Mucosa of gallbladder (tissue), 1 donor: Measurements from ENCODE around the gene LMBR1. TPM values are rescaled to one million over a fixed set of nuclear protein-coding genes. Genes with fewer than 3 reads are reported as not detected.
A peak's percentile ranks its signal among the peaks of the same experiment; 100 is the strongest.
"Not testable (repeated sequence)": the region's sequence is repeated elsewhere in the genome, so short reads cannot be mapped to it uniquely, and the experiment has no call there.

ENCODE experiments used
- DNase-seq: peaks from one replicate; pipeline ENCODE4 v3.0.0-alpha.2; 2020; ENCODE audit warnings: low spot score
- total RNA-seq: library from RNA; stranded (reverse); gene quantifications from one replicate; pipeline ENCODE4 v1.2.1, GENCODE V29; 2021
- donor health status: DM: no; HTN: no; CAD: no.

The LMBR1 gene, protein sequence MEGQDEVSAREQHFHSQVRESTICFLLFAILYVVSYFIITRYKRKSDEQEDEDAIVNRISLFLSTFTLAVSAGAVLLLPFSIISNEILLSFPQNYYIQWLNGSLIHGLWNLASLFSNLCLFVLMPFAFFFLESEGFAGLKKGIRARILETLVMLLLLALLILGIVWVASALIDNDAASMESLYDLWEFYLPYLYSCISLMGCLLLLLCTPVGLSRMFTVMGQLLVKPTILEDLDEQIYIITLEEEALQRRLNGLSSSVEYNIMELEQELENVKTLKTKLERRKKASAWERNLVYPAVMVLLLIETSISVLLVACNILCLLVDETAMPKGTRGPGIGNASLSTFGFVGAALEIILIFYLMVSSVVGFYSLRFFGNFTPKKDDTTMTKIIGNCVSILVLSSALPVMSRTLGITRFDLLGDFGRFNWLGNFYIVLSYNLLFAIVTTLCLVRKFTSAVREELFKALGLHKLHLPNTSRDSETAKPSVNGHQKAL
- 51.4 TPM for total RNA-seq

DNA sequence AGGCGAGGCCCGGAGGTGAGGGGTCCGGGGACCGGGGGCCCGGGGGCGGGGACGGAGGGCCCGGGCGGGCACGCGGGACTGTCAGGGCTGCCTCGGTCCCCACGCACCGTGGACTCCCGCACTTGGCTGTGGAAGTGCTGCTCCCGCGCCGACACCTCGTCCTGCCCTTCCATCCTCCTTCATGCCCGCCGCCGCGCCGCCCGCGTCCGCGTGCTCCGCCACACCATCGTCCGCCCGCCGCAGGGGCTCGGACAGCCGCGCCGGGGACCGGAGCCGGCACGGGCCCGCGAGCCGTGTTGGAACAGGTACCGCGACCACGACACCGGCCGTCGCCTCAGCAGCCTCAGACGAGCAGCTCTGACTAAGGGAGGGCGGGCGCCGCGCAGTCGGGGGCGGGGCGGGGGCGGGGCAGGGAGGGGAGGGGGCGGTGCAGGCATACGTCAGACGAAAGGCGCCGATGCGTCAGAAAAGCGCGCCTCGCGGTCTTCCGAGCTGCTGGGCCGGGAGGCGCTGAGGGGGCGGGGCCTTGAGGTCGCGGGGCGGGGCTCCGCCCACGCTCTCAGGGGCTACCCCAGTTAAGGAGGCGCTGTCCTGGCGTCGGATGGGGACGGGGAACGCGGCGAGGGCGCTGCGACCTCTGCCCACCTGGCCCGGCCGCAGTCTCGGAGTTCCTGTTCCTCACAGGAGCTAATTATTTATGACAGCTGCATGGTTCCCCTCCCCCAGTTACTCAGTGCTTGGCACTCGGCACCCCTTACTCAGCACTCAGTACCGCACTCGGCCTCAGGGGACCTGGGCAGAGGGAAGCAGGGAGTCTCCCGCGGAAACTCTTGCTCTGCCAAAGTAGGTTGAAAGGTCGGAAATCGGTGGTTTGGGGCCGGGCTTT, at the start of gene LMBR1:
Gene LMBR1, minus strand, starts transcription at position 363 of the 886 bp plus-strand sequence. Its CDS starts 190 bp downstream, at position 173.
- DNase-seq, result peak; percentile 96

DNA sequence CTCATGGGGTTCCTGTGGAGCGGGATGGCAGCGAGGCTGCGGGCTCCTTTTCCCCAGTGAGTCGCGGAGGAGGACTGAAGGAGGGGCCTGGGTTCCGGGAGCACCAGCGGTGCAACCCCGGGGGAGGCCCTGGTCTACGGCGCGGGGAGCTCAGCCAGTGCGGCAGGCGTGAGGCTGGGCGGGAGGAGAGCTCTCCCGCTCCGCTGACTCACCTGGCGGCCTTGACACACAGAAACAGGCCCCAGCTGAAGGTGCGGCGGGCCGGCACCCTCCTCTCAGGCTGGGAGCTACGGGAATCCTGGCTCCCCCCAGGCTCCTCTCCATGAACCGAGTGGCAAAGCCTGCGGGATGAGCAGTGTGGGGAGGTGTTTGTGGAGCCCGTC, 49.7 kb upstream of the LMBR1 start:
- DNase-seq, result no peak

DNA sequence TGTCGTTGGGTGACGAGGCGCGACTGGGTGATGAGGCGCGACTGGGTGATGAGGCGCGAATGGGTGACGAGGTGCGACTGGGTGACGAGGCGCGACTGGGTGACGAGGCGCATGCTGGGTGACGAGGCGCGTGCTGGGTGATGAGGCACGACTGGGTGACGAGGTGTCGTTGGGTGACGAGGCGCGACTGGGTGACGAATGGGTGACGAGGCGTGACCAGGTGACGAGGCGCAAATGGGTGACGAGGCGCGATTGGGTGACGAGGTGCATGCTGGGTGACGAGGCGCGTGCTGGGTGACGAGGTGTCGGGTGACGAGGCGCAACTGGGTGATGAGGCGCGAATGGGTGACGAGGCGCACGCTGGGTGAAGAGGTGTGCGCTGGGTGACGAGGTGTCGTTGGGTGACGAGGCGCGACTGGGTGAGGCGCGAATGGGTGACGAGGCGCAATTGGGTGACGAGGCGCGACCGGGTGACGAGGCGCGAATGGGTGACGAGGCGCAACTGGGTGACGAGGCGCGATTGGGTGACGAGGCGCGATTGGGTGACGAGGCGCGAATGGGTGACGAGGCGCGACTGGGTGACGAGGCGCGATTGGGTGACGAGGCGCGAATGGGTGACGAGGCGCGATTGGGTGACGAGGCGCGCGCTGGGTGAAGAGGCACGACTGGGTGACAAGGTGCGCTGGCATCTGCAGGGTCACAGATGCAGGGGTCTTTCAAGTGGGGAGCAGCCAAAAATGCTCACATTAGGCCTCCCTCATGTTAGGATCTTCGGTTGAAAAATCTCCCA, 48.6 kb upstream of the LMBR1 start:
- no peak for DNase-seq

DNA sequence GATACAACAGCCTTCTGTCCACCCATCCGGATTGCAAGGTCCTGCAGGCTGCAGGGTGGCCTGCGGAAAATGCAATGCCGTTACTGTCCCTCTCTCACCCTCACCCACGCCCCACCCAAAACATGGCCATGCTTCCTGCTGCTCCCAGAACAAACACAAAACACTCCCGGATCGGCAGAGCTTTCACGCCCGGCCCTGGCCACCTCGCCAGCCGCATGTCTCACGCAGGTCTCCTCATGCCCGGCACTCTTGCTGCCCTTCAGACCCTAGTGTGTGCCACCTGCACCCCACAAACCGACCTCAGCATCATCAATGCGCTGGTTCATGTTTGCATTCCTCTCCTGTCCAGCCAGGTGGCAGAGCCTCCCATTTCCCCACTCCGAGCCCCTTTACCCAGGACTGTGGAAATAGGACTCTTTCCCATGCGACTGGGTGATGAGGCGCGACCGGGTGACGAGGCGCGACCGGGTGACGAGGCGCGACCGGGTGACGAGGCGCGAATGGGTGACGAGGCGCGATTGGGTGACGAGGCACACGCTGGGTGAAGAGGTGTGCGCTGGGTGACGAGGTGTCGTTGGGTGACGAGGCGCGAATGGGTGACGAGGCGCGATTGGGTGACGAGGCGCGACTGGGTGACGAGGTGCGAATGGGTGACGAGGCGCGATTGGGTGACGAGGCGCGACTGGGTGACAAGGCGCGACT, 47.6 kb upstream of the LMBR1 start:
- DNase-seq, result no peak

DNA sequence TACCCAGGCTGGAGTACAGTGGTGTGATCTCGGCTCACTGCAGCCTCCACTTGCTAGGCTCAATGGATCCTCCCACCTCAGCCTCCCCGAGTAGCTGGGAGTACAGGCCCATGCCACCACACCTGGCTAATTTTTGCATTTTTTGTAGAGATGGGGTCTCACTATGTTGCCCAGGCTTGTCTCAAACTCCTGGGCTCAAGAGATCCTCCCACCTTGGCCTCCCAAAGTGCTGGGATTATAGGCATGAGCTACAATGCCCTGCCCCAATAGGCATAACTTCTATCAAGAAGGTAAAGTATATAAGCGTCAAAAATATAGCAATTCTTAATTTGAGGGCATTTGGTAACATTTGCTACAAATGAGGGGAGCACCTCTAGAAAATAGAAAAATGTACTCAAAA, 43.8 kb upstream of the LMBR1 start:
- DNase-seq, result not testable (repeated sequence)

DNA sequence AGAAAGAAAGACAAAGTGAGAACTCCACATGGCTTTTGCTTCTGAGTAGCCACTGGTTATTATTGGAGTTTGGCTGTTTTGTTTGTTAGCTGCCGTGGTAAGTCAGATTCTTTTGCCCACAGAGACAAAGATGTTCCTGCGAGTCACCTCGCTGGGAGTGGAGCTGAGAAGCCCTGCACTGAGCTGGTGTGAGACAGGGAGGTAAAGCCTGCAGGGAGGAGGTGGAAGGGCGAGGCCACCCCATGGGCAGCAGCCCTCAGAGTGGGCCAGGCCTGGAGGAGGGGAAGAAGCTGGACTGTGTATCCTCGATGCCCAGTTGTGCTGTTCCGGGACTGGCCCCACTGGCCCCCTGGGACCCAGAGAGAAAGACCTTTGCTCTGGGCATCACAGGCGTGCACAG, 42.3 kb upstream of the LMBR1 start:
- no peak for DNase-seq

DNA sequence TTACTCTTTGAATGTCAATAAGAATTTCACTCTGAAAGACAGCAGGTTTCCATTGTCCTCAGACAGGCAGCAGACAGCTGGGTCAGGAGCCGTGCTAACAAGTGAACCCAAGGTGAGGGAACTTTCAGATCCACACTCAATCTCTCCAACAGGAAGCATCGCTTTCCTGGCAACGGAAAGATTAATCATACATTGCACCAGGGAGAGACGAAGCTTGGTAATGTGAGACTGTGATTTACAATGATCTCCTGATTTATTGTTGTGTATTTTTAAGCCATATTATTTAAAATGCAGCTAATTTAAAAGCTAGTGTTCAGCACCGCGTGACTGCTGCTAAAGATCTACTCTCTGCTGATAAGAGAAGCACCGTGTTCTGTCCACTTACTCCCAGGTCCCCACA, 39.0 kb upstream of the LMBR1 start:
- DNase-seq, result peak; percentile 49

DNA sequence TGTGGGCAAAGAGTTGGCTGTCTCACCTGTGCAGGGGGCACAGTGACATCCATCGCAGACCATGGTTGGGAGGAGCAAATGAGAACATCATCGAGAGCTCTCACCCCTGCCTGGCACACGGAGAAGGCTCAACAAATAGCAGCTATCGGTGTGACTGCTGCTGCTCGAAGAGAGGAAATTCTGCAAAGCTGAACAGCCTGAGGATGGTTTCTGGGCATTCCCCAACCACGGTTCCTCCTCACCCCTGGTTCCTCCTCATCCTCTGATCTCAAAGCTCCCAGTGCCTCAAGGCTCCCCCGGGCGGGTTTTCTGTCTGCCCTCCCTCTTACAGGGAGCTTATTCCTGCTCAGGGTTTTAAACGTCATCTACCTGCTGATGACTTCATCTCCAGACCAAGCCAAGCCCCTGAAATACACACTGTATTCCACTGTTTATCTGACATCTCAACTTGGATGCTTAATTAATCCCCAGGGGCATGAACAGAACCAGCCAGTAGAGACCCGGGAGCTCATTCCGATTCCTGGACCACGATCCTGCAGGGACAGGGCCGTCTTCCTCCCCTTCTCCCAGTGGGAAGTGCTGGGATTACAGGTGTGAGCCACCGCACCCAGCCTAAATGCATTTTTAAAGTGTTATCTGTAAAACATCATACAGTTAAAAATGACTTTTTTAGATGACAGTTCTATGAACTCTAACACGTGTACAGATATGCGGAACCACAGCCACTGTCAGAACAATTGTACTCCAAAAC, 37.0 kb upstream of the LMBR1 start:
- DNase-seq, result no peak

DNA sequence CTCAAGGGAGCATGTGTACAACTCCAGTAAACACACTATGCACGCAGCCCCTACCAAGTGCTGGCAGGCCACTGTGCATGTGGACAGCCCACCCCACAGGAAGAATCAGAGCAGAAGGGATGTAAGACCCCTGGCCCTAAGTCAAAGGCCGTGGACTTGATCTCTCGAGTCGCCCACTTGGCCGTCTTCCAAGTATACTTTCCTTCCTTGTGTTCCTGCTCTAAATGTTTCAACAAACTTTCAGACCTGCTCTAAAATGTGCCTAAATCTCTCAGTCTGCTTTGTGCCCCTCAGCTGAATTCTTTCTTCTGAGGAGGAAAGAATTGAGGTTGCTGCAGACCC, 35.4 kb upstream of the LMBR1 start:
- DNase-seq, result no peak

DNA sequence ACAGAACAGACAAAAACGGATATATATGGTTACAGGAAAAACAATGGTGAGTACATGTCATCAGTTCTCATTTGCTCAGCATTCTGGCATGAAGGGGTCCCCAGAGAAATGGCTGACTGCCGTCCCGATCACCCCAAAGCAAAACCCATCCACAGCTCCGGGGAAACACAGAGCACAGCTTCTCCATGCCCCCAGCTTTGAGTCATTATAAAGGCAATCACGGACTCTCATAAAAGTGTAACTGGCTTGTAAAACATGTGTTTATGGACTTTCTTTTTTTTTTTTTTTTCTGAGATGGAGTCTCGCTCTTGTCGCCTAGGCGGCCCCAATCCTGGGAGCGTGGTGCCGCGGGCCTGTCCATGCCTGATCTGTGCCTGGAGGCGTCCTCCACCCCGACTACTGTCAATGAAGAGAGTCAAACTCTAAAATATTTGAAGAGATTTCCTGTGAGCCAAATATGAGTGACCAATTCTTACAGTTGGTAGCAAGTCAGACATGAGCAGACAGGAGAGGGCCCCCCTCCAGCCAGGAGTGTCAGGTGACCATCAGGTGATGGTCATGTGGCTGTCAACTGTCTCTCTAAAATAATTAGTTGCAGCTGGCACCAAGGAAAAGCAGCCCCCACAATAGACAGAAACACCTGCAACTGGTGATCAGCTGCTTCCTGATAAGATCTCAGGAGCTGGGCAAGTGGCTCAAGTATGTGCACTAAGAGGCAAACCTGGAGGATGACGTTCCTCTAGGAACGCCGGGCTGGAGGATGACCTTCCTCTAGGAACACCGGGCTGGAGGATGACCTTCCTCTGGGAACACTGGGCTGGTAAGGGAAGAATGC, 34.8 kb upstream of the LMBR1 start:
- DNase-seq, result no peak

DNA sequence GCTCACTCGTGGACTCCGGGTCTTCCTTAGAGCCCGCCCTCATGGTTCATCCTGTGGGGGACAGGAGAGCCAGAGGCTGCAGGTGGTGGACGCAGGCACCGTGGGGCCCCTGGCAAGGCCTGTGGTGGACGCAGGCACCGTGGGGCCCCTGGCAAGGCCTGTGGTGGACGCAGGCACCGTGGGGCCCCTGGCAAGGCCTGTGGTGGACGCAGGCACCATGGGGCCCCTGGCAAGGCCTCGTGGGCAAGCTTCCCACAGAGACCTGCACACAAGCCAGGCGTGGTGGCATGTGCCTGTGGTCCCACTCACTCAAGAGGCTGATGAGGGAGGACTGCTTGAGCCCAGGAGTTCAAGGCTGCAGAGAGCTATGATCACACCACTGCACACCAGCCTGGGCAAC, 32.8 kb upstream of the LMBR1 start:
- DNase-seq, result peak; percentile 5

DNA sequence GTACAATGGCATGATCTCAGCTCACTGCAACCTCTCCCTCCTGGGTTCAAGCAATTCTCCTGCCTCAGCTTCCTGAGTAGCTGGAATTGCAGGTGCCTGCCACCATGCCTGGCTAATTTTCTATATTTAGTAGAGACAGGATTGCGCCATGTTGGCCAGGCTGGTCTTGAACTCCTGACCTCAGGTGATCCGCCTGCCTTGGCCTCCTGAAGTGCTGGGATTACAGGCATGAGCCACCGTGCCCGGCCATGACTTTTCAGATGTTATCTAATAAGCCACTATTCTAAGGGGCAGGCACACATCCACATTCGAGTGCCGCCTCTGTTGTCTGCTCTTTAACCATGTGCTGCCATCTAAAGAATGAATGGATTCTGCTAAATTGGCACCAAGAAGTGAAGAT, 29.3 kb upstream of the LMBR1 start:
- not testable (repeated sequence) for DNase-seq

DNA sequence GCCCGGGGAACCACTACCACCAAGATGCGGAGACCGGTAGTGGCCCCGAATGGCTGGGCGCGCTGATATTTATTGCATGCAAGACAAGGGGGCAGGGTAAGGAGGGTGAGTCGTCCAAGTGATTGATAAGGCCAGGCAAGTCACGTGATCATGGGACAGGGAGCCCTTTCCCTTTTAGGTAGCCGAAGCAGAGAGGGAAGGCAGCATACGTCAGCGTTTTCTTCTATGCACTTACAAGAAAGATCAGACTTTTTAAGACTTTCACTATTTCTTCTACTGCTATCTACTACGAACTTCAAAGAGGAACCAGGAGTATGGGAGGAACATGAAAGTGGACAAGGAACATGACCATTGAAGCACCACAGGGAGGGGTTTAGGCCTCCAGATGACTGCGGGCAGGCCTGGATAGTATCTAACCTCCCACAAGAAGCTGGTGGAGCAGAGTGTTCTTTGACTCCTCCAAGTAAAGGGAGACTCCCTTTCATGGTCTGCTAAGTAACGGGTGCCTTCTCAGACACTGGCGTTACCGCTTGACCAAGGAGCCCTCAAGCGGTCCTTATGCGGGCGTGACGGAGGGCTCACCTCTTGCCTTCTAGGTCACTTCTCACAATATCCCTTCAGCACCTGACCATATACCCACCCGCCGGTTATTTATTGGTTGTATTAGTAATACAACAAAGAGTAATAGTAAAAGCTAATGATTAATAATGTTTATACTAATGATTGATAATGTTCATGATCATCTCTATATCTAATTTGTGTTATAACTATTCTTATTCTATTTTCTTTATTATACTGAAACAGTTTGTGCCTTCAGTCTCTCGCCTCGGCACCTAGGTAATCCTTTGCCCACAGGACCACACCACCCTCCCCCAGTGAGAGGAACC, 27.7 kb upstream of the LMBR1 start:
- DNase-seq, result not testable (repeated sequence)

DNA sequence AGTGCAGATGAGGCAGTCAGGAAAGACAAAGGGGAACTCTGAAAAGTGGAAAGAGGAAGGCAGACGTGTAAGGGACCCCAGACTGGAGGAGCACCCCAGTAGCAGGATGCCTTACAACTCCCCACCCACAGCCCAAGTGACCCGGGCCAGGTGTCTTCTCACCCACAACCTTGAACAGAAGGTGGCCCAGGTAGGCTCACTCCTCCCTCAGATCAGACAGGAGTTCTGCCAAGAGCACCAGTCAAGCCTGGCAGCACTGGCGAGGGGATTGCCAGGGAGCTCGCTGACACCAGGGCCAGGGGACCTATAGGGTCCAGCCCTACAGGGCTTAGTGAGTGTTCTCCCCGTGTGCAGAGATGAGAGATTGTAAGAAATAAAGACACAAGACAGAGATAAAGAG, 27.1 kb upstream of the LMBR1 start:
- no peak for DNase-seq

DNA sequence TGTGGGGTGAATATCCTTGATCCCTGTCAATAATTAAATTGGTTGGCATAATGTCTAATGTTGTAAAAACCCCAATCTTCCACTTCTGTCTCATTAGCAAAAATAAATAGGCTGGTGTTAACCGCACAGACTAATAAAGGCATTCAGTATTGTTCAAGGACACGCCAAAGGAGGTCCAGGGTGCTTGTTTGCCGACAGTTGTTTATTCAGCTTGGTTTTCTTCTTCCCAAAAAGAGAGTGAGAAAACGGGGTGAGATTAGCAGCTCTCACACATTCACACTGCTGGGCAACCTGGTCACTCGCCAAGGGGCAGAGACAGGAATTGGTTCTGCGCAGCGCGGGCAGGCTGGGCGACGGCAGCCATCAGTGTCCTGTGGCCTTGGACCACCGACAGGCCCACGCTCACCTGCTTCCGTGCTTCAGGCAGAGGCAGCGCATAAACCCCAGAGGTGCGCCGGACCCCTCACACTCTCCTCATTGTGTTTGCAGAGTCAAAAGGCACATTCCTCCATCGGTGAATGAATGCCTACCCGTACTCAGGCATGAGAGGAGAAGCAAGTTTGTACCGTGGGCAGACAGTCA, 26.2 kb upstream of the LMBR1 start:
- no peak for DNase-seq

DNA sequence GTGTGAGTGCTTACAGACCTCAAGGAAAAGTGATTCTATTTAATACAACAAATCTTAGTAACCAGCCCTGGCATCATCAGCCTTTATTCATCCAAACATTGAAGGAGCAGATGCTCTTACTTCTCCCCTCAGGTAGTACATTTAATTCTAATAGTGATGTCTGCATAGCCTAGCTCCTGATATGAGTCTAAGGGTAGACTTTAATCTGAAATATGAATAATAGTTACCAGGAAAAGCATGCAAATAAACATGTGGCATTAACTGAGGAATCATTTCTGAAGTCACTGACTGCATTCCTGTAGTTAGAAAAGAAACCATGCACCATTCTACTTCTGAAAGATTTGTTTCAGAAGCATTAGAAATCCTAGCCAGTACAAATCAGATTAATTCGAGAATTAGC, 25.7 kb upstream of the LMBR1 start:
- DNase-seq, result no peak

DNA sequence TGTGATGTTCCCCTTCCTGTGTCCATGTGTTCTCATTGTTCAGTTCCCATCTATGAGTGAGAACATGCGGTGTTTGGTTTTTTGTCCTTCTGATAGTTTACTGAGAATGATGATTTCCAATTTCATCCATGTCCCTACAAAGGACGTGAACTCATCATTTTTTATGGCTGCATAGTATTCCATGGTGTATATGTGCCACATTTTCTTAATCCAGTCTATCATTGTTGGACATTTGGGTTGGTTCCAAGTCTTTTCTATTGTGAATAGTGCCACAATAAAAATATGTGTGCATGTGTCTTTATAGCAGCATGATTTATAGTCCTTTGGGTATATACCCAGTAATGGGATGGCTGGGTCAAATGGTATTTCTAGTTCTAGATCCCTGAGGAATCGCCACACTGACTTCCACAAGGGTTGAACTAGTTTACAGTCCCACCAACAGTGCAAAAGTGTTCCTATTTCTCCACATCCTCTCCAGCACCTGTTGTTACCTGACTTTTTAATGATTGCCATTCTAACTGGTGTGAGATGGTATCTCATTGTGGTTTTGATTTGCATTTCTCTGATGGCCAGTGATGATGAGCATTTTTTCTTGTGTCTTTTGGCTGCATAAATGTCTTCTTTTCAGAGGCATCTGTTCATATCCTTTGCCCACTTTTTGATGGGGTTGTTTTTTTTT, 16.7 kb upstream of the LMBR1 start:
- DNase-seq, result not testable (repeated sequence)

DNA sequence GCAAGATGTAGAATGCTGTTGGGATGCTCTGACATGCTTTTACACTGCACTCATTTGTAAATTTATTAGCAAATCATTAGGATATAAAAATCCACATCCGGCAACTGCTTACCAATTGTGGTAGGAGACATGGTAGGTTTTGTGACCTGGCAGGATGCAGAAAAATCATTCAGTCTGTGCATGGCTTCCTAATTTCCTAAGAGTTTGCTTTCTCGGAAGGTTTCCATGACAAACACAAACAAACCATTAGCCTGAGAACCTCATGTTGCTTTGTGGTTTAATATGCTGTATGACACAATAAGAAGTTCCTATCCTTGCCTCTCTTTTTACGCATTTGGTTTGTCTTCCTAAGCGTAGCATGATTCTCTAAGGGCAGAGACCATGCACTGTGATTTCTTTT, 14.7 kb upstream of the LMBR1 start:
- DNase-seq, result no peak
